ENCODE data around the gene SARM1.

DNA sequence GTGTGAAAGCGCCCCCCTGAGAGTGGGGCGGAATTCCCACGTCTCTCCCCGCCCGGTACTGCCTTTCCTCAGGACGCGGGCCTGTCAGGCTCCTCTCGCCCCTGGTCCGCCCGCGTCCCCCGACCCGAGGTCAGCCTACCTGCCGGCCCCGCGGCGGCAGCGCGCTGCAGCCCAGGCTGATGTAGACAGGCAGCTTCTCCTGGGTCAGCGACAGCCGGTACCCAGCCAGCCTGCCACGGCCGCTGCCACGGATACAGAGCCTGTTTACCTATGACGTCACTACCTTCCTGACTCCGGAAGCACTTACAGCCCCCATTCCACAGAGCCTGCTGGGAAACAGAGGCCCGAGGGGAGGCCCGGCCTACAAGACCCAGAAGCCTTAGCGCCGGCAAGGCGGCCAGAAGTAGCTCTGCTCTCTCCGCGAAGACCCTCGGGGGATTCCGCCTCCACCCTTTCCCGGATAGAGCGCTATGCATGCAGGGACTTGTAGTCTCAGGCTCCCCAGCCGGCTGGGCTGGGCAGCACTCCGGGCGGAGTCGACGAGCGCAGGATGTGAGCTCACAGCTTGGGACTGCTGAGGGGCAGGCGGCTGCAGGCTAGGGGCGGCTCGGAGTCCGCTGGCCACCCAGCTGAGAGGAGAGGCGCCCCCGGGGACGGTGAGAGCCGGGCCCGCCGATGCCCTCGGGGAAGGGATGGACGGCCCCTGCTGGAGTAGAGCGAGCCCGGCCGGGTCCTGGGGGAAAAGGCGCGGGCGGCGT, 36.1 kb upstream of the SARM1 start, which contains the start of the genes IFT20 and TNFAIP1:
- no peak for TF ChIP-seq EZH2 (IDR thresholded peaks at IDR 0.05; ENCODE audit: borderline replicate concordance, low read depth, low read length)
- no peak for TF ChIP-seq YBX1 (IDR thresholded peaks at IDR 0.05)
- peak; percentile 79 for TF ChIP-seq POLR2A (conservative IDR thresholded peaks at IDR 0.05)
- peak; percentile 62 to 63; a peak in 3 of 4 replicates for TF ChIP-seq TBL1XR1 (IDR thresholded peaks at IDR 0.05; ENCODE audit: low read length in 2 of 2)
- peak; percentile 74 for TF ChIP-seq CXXC5 (CRISPR knock-in tag; IDR thresholded peaks at IDR 0.05)
- TF ChIP-seq SMARCB1 (IDR thresholded peaks at IDR 0.05; ENCODE audit: insufficient read length, low read depth): no peak
- peak; percentile 84 to 95 for TF ChIP-seq MNT (conservative IDR thresholded peaks at IDR 0.05)
- no peak for TF ChIP-seq CC2D1A (IDR thresholded peaks at IDR 0.05)

Measured in K562 (cell line).